HG02623 (cell line): ENCODE data around the gene PDZRN3.

Source experiments
- ATAC-seq: cut with Tn5 transposase; IDR thresholded peaks from one replicate; pipeline ENCODE4 v1.9.1; 2021; ENCODE audit warnings: moderate library complexity; ENCODE audit not compliant: unreplicated experiment

Gene PDZRN3

DNA sequence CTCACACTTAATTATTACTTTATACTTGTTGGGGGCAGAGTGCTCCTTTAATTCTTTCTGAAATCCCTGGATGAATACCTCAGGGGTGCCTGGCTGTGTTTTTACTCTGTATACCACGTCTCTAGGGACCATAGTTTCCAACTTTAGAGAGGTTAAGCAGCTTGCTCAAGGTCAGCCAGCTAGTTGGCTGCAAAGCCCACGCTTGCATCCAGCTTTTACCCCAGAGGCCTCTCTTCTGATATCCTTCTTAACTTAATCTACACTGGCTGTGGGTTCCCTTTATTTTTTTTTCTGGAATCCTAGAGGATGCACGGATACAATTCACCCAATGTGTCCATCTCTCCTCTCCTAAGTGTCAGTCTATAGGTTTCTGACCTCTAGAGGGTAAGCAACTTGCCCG is 1.4 kb downstream of the PDZRN3 start:
- no peak for ATAC-seq

DNA sequence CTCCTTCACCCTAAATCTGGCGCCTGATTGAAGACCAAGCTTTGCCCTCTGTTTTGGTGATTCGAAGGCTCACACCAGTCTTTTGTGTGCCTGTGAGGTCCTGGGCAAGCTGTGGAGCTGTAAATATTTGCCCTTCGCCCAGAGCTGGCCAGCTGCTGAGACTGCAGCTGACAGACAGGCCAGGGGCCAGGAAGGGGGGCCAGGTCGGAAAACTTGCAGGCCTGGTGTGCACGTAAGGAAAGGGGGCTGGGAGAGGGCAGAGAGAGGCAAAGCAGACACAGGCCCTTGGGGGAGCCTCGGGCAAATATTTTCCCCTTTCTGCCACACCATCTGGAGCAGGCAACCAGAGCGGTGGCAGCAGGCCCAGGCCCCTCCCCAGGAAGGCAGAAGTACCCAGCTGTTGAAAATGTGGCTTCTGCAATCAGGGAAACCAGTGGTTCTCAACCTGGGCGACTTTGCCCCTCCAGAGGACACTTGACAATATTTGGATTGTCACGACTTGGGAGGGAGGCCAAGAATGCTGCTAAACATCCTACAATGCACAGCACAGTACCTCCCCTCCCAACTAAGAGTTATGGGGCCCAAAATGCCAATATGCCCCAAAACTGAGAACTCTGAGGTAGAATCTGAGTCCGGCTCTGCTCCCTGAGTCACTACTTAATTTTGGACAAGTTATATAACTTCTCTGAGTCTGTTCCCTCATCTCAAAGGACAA is 2.5 kb downstream of the PDZRN3 start:
- no peak for ATAC-seq

DNA sequence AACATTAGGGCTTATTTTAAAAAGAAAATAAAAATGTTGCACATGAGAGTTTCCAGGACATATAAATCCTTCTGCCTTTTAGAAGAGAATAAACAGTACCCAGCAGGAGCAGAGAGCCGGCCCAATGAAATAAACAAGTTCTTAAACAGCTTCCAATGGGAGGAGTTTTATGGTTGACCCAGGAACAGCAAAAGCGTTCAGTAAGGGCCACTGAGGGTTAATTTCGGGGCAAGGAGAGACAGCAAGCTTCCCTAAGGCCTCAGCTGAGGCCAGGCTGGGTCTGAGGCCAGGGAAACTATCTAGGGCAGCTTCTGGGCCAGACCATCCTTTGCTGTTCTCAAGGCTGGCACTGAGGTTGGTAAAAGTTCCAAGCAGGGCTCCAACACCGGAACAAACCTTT is 3.4 kb downstream of the PDZRN3 start:
- no peak for ATAC-seq

DNA sequence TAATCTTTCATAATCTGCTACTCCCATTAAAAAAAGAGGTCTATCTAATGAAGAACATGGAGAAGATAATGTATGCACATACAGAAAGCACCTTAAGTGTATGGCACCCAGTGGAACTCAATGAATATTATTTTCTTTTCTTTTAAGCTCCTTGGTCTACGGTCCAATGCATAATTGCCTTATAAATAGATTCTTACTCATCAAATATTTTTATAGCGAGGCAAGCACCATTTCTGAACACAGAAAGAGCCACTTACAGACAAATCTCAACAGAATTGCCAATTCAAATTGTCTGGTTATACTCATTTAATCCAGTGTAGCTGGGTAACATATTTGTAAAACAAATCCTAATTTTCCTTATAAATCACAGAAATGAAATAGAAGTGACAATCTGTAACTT is 6.3 kb downstream of the PDZRN3 start:
- ATAC-seq: no peak

DNA sequence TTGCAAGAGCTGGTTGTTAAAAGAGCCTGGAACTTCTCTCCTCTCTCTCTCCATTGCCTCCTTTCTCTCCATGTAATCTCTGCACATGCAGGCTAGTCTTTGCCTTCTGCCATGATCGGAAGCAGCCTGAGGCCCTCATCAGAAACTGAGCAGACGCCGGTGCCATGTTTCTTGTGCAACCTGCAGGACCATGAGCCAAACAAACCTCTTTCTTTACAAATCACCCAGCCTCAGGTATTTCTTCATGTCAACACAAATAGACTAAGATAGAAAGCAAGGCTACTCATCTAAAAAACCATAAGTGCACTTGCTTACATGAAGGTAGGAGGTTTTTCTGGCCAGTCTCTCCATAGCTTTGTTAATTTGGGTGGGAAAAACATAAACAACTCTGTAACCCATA is 8.7 kb downstream of the PDZRN3 start:
- no peak for ATAC-seq

DNA sequence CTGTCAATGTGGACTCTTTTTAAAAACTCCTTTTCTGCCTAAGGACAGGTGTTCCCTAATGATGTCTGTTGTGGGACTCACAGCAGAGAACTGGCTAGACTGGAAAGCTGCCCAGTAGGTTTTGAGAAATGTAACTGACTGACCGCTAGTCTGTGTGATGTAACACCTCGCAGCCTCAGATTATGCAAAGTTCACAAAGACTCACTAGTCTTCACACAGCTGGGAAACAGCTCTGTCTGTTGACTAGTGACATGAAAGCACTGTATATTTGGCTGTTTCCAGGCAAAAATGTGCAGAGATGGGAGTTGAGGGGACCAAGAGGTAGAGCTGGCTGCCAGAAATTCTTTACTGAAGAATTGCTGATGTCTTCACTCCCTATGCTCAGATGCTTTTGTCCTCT is 10.3 kb downstream of the PDZRN3 start:
- ATAC-seq: no peak

DNA sequence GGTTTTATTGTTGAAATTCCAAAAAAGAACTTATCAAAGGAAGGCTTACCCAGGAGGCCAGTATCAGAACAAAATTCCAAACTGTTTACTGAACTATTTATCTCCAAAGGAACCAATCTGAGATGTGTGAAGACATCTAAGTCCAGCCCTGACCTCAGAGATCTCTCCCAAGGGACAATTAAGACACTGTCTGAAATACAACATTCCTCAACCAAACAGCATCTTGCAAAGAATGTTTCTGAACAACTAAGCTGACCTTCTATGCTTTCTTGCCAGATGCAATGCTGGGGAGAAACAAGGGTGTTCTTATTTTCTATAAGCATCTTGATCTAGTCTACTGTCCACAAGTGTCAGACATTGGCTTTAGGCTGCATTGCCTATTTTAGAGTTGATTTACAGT is 13.6 kb downstream of the PDZRN3 start:
- ATAC-seq: no peak

DNA sequence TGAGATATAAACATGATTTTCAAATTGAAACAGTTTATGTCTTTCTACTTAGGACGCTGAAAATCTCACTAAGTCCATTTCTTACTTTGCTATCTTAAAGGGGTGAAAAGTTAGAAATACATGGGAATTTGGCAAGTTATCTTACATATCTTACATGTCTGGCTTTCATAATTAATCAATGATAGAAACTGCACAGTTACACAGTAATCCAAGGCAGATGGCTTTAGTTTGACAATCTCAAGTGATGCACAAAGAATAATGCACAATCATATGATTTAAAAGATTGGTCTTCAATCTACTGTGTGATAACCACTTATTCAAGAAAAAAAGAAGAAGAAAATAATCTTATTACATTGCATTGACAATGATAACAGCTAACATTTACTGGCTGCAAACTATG is 14.2 kb downstream of the PDZRN3 start:
- ATAC-seq: no peak

DNA sequence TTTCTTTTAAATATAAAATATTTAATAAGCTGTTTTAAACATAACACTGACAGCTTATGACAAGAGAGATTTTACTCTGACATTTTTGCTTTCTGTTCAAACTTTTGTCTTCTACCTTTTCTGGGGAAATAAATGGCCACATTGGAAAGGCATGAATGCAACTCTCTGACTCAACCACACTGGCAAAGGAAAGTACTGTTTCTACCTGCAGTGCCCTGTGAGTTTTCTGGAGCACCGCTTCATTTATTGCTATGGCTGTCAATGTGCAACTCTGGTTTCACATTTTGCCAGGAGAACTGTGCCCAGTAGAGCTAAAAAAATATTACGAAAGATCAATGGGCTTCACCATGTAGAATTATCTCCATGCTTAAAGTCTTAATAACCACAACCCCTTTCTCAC is 15.1 kb downstream of the PDZRN3 start:
- no peak for ATAC-seq

DNA sequence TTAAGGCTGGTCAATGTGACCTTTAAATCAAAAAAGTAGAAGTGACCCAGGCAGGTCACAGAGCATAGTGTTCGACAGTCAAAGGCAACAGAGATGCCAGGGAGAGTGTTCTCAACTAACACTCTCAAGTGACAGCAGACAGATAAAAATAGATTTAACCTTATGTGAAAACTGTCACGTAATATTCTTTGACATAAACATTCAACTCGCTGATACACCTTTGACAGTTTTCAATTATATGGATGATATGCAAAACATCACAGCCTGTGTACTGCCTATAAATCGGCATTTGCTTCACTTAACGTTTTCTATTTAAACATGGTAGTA is 15.5 kb downstream of the PDZRN3 start:
- ATAC-seq: no peak

DNA sequence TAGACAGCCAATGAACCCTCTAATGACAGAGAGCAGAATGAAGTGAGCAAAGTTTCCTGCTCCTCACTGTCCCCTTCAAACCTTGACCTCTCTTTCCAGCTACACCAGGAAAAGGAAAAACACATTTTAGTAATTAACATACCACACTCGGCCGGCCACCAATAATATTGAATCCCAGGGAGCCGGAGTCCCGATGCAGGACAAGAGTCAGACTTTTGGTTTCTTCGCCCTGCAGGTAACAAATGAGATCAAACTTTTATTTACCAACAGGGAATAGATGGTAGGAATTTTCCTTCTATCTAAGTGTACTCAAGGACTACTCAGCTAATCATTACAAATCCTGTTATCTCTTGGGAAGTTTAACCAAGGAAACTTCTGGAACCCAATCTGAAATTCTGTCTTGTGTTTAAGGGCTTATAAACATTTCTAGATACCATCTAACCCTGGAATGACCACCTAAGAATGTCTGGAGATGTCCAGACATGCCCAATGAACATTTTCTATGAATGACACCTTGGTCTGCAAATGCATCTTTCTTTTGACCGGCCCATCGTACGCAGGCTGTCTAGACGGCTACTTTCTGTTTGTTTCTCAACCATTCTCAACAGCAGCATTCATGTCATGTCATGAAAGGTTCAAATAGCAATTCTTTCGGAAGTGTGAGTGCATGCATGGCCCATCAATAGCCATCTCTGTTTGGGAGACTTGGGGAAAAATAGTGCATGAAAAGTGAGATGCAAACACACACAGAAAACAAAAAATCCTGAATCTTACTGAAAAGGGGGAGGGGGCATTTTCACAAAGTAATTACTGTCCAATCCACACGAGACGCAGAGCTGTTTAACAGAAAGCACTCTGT is 16.1 kb downstream of the PDZRN3 start:
- no peak for ATAC-seq

DNA sequence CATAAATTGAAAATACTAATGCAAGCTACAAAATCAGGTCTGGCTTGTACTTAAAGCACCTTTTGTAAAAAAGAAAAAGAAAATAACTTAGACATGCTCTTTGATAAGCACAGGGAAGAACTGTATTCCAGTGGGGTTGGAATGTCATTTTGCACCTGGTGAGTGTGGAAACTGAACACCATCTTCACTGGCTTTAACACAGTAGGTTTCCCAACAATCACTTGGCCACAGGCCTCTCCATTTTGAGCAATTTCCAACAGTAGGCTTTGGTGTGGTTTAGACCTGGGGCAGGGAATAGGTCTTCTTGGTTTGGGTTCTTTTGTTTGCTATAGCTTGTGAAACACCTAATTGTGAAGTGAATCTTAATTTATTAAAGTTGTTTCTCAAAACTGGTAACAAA is 18.9 kb downstream of the PDZRN3 start:
- ATAC-seq: no peak

DNA sequence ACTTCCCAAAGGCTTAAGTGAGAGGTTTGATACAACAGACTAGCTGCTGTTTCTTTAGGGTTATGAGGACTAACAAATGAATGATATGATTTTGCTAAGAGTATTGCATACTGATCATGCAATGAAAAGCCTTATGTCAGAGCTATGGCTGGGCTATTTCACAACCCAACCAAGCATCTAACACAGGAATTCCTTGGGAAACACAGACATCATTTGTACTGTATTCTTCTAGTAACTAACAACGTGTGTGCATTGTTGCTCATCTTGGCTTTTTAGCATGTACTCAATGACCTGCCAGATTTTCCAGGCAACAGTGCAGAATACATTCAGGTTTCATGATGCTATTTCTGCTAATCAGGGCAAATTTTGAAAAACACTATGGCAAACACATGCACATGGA is 19.3 kb downstream of the PDZRN3 start:
- ATAC-seq: no peak

DNA sequence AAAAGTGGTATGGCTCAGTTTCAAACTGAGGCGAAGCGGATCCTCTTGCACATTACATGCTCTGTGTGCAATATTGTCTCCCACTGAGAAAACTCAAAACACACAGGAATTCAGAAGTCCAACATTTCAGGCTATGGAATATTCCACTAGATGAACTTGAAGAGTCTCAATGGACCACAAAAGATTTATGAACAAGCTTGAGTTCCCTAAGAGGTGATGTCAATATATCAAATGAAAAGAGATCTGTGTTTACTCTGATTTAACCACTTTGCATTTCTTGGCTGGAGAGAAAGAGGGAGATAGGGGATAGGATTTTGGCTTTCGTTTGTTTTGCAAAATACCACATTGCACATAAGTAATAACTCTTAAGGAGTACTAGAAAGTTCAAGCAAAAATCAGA is 20.3 kb downstream of the PDZRN3 start:
- no peak for ATAC-seq

DNA sequence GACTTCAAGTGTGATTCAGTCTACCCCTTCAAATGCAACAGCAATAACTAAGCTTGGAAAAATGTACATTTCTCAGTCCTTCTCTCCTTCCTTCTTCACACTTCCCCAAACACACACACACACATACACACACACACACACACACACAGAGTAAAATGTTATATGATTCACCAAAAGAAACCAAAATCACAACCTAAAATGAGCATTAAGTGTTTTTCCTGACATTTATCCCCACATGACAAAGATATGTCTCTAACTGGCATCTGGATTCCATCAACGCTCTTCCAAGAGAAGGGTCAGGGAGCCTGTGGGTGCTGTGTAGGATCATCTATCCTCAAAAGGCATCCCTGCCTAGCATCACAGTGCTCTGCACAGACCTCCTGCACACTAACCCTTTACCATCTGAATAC is 21.0 kb downstream of the PDZRN3 start:
- ATAC-seq: no peak

DNA sequence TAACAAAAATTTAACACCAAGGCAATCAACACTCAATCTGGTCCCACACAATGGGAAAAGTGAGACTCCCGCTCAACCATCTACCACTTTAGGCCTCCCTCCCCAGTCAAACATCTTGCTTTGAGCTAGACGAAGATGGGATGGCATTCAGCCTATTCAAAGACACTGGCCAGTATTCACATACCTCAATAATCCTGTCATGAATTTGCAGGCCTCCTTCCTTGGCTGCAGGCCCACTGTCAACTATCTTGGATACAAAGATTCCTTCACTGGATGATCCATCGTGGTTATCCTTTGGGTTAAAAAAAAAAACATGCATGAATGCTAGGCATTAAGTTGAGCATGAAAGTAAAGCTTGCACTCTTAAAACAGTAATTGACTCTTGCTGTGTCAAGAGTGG is 22.6 kb downstream of the PDZRN3 start:
- no peak for ATAC-seq

DNA sequence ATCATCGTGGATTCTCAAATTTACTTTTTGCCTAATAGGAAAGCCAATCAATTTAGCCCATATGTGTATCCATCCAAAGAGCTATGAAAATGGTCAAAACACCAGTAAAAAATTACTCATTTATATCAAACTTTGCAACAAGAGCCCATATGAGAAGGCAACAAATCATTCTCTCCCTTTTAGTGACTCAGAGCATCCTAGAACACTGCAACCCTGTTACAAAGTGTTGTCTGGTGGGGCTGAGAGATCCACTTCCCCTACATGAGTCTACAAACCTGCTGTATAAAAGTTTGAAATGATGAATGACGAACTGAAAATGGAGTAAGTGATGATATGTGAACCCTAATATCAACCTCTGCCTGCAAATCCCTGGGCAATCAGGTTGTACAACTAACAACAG is 23.3 kb downstream of the PDZRN3 start:
- ATAC-seq: no peak

DNA sequence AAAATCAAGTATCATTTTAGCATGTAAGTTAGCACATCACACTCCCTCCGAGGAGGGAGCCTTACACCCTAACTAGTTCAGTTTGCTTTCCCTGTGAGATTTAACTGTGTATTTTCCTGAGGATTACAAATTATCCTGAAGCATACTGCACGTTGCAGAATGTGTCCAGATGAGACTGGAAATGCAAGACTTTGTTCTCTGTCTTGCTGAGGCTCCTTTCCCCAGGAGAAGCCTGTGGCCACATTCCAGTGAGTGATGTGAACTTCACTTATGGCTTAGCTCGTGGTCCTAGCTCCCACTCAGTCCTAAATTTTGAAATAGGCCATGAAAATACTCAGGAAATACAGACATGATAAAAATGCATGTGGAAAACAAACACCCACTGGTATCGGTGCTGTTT is 23.7 kb downstream of the PDZRN3 start:
- no peak for ATAC-seq

DNA sequence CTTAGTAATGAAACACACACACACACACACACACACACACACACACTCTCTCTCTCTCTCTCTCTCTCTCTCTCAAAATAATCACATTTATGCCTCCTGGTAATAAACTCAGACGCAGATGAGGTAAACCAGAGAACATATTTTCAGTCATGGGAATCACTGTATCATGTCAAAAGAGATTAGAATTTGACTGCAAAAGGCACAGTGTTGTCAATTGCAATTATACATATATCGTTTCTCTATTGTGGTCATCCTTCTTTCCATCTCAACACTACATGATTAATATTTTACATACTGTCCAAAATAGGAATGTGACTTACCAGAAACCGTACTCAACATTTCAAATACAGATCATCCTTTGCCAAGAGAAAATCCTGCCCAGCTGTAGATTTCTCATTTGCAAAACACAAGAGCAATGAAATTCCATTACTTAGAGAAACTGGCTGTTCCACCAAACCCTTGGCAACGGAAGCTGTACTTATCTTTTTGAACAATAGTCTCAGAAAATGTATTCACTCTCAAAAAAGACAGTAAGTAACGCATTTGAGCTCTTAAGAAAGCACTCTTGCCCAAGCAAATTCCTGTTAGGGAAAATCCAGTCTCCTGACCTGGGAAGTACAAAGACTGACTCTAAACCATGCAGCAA is 24.3 kb downstream of the PDZRN3 start:
- no peak for ATAC-seq

DNA sequence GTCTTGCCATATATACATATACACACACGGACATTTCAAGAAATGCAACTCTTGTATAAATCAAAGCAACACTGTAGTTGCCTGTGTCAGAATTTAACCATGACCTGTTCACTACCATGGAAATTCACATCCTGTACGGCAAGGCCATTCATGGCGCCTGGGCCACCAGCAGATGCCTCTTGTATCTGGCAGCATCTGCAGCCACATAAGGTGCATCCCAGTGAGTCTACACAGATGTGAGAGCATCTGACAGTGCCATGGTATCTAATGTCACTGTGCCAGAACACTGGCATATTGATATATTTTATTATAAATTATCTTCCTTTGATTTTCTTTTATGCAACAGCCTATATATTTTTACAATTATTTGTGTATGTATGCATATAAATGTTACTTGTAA is 25.1 kb downstream of the PDZRN3 start:
- no peak for ATAC-seq

DNA sequence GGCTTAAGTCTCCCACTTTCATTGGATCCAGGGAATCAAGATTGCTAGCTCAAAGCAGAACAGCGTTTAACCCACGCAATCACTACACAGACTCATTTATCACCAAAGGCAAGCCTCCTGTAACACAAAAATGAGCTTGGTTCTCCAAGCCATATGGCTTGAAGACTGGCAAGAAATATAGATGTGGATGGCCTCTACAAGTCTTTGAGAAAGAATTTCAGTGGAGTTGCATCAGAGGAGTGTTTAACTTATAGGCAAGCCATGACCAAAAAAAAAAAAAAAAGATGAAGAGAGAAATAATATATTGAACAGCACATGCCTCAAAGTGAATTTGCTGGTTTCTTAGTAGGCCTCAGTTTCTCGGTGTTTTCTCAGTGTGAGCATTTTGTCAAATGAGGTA is 27.3 kb downstream of the PDZRN3 start:
- no peak for ATAC-seq
